WERI-Rb-1 (cell line): ENCODE data around the gene SVOP.

ENCODE experiments used
- DNase-seq: peaks from one replicate; pipeline ENCODE4 v3.0.0-alpha.2; 2020
- H3K27ac ChIP-seq: fragments of 250-450 bp; sonication (Bioruptor Pico); 2 replicates; pipeline ENCODE4 v1.5.1; 2020; ENCODE audit warnings: mild to moderate bottlenecking, moderate library complexity
- H3K27me3 ChIP-seq: fragments of 250-450 bp; sonication (Bioruptor Pico); 2 replicates; pipeline ENCODE4 v1.5.1; 2021; ENCODE audit warnings: mild to moderate bottlenecking, low read depth, moderate library complexity; ENCODE audit not compliant: insufficient read depth, severe bottlenecking
- H3K36me3 ChIP-seq: fragments of 250-450 bp; sonication (Bioruptor Pico); 2 replicates; pipeline ENCODE4 v1.5.1; 2020; ENCODE audit warnings: mild to moderate bottlenecking, moderate library complexity
- H3K4me3 ChIP-seq: 2 replicates; pipeline ENCODE4 v1.5.1; 2011; ENCODE audit warnings: low read depth, mild to moderate bottlenecking, control low read depth, low read length
- H3K9me3 ChIP-seq: fragments of 250-450 bp; sonication (Bioruptor Pico); 2 replicates; pipeline ENCODE4 v1.5.1; 2021; ENCODE audit warnings: mild to moderate bottlenecking, moderate library complexity; ENCODE audit not compliant: severe bottlenecking
- CTCF ChIP-seq: IDR thresholded peaks from 2 replicates; pipeline ENCODE4 v1.5.1; 2011; ENCODE audit warnings: low read depth, mild to moderate bottlenecking, control low read depth, inconsistent platforms, low read length

Gene SVOP

GRCh38 chr12:108918206-108918605 is 102.7 kb downstream of the SVOP start:
- DNase-seq = no peak
- peaks cover 15% of the 10 kb centered on the region for H3K36me3 ChIP-seq
- TF ChIP-seq CTCF = no peak
- H3K4me3 ChIP-seq = no peak overlapping the region
- H3K9me3 ChIP-seq = peaks cover 5% of the 10 kb centered on the region
- H3K27ac ChIP-seq = no peak overlapping the region
- H3K27me3 ChIP-seq = no peaks in the 10 kb centered on the region

DNA sequence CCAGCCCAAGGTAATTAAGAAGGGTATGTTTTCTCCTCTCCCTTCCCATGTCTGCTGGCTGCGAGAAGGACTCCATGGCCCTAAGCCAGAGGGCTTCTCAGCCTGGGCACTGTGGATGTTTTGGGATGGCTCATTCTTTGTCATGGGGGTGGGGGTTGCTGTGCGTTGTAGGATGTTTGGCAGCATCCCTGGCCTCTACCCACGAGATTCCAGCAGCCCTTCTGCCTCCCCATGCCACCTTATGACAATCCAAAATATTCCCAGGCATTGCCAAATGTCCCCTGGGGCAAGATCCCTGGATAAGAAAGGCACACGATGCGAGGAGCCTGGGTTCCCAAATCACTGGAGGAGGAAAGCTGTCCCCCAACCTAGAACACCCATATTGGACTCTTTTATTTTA is 104.5 kb downstream of the SVOP start:
- no peaks in the 10 kb centered on the region for H3K9me3 ChIP-seq
- DNase-seq = no peak
- no peaks in the 10 kb centered on the region for H3K27me3 ChIP-seq
- TF ChIP-seq CTCF = no peak
- no peak overlapping the region for H3K27ac ChIP-seq
- peaks cover 3% of the 10 kb centered on the region; the same call in 1 of the 2 replicates for H3K36me3 ChIP-seq
- H3K4me3 ChIP-seq = no peak overlapping the region

DNA sequence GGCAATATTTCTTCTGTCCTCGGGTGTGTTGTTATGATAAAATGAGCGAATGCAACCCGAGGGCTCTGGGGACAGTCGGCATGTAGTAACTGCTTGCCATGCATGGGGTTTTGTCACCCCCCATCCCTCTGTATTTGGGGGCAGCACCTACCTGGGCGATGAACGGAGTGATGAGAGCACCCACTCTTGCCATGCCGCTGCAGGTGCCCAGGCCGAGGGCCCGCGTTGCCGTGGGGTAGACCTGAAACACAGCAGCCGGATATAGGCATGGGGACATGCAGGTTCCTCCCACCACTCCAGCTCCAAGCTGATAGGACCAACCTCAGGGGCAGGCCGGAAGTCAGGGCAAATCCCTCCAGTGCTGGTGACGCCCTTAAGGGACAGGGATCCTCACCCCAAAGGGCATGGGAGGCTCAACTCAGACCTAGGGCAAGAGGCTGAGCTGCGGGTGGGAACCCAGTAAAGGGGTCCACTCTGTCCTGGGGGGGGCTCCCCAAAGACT is 105.2 kb downstream of the SVOP start:
- H3K9me3 ChIP-seq = no peaks in the 10 kb centered on the region

DNA sequence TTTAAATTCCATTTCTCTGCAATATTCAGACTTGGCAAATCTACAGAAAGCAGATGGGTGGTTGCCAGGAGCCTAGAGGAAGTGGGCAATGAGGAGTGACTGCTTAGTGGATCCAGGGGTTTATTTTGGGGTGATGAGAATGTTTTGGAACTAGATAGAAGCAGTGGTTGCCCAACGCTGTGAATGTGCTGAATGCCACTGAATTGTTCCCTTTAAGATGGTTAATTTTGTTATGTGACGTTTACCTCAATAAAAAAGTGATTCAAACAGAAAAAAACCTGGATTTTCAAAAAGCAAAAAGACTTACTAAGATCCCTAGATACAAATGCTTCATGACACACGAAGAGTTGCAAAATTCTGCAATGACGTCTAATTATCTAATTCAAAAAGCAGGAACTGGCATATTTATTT is 106.7 kb downstream of the SVOP start:
- no peak overlapping the region for H3K4me3 ChIP-seq
- H3K9me3 ChIP-seq = no peaks in the 10 kb centered on the region
- no peak for DNase-seq
- H3K27me3 ChIP-seq = no peaks in the 10 kb centered on the region
- no peaks in the 10 kb centered on the region for H3K36me3 ChIP-seq
- no peak for TF ChIP-seq CTCF
- no peak overlapping the region for H3K27ac ChIP-seq

More for the DNA sequence above, 105.2 kb downstream of the SVOP start:
- no peak overlapping the region for H3K27ac ChIP-seq
- no peak overlapping the region for H3K4me3 ChIP-seq
- no peak for TF ChIP-seq CTCF
- no peaks in the 10 kb centered on the region for H3K27me3 ChIP-seq
- peaks cover 3% of the 10 kb centered on the region; the same call in 1 of the 2 replicates for H3K36me3 ChIP-seq
- DNase-seq = no peak

- no peaks in the 10 kb centered on the region for H3K9me3 ChIP-seq
- DNase-seq = no peak
- no peak for TF ChIP-seq CTCF
- no peaks in the 10 kb centered on the region for H3K36me3 ChIP-seq
- no peaks in the 10 kb centered on the region for H3K27me3 ChIP-seq
- H3K4me3 ChIP-seq = no peak overlapping the region
- H3K27ac ChIP-seq = no peak overlapping the region
These were observed 108.5 kb downstream of the SVOP start for GRCh38 chr12:108912361-108912760.

GRCh38 chr12:108911915-108912314 is 109.0 kb downstream of the SVOP start:
- TF ChIP-seq CTCF = no peak
- Histone ChIP-seq H3K27me3 (no peaks in the 10 kb centered on the region), H3K36me3 (no peaks in the 10 kb centered on the region), H3K4me3 (no peak overlapping the region), H3K9me3 (no peaks in the 10 kb centered on the region), H3K27ac (no peak overlapping the region)
- DNase-seq = no peak
